ENCODE data around the gene ENTPD2.
A peak's percentile ranks its signal among the peaks of the same experiment; 100 is the strongest.

ENTPD2 gene

DNA sequence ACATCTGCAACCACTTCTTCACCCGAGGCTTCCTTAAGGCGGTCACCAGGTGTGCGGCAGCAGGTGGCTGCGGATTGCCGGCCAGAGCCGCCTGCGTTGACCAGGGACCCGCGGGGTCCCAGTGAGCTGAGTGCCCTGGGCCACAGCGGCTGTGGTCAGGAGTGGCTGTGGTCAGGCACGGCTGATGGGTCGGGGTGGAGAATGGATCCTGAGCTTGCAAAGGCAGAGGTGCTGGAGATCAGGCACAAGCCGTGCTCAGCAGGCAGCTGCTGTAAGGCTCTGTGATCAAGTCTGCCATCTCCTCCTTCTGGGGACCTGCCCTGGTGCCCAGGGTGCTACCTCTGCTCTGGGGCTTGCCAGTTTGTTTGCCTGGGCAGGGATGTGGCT, 25.5 kb upstream of the ENTPD2 start:
- DNase-seq (ENCODE audit: low spot score): no peak

GRCh38 chr9:137078701-137079400, 25.0 kb upstream of the ENTPD2 start:
- DNase-seq (ENCODE audit: low spot score): no peak

DNA sequence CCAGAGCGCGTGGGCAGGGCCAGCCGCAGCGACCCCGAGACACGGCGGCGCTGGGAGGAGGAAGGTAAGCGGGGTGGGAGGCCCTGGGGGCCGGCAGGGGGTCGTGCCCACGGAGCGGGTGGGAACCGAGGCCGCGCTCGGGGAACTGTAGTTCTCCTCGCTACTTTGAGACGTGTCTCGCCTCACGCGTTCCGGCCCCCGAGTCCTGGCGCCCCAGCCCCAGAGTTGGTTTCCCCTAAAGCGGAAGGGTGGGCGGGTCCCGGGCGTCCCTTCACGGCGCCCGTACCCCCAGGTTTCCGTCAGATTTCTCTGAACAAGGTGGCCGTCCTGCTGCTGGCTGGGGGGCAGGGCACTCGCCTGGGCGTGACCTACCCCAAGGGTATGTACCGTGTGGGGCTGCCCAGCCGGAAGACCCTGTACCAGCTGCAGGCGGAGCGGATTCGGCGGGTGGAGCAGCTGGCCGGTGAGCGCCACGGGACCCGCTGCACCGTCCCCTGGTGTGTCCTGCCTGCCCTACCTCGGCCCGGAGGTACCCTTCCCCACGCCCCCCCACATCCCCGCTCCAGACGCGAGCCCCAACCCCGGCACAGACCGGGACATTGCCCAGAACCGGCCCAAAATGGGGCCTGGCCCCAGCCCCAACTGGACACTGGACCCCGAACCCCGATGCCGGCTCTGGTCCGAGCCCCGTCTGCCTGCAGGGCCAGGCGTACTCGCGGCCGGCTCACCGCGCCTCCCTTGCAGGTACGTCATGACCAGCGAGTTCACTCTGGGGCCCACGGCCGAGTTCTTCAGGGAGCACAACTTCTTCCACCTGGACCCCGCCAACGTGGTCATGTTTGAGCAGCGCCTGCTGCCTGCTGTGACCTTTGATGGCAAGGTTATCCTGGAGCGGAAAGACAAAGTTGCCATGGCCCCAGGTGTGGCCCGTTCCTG, 24.2 kb upstream of the ENTPD2 start:
- no peak for DNase-seq (ENCODE audit: low spot score)

DNA sequence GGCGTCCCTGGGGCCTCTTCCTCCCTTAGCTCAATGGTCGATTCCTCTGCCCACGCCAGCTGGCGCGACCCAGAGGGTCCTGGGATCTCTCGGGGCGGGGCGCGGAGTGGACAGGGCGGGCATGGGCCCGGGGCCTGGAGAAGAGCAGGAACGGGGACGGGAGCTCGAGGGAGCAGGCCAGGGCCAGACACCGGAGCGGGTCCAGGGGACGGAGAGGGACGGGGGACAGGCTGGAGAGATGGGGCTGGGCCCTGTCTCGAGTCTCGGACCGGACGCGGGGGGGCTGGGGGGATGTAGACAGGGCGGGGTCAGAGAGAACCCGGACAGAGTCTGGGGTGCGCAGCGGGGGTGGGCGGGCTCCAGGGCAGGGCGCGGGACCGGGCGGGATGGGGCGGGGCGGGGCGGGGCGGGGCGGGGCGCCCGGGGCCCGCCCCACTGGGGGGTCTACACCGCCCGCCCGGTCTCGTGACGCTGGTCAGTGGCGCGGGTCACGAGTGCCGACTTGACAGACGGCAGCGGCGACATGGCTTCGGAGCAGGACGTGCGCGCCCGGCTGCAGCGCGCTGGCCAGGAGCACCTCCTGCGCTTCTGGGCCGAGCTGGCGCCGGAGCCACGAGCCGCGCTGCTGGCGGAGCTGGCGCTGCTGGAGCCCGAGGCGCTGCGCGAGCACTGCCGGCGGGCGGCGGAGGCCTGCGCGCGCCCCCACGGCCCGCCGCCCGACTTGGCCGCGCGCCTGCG, 23.3 kb upstream of the ENTPD2 start, which contains the start of gene UAP1L1:
UAP1L1 (plus strand) TSS at position 508 of the 738 bp plus-strand sequence; CDS start at position 524, 16 bp downstream.
- DNase-seq (ENCODE audit: low spot score): peak; percentile 89

GRCh38 chr9:137076636-137077009, 22.8 kb upstream of the ENTPD2 start:
- DNase-seq (ENCODE audit: low spot score): no peak

GRCh38 chr9:137075275-137075775, 21.5 kb upstream of the ENTPD2 start:
- DNase-seq (ENCODE audit: low spot score): no peak

GRCh38 chr9:137074657-137075274, 20.9 kb upstream of the ENTPD2 start:
- DNase-seq (ENCODE audit: low spot score): no peak

DNA sequence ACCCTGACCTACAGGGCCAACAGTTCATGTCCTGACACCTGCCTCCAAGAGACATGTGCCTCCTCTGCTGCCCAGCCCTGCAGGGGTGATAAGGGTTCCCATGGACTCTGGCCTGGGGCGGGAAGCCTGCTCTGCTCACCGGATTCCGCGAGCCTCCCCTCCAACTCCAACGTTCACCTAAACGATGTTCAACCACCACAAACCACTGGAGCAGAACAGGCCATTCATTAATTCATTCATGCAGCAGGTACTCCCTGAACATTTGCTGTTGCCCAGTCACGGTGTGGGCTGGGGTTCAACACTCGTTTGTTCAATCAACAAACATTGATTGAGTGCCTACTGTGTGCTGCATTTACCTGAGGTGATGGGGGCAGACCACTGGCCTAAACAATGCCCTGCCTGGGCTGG, 20.1 kb upstream of the ENTPD2 start:
- no peak for DNase-seq (ENCODE audit: low spot score)

DNA sequence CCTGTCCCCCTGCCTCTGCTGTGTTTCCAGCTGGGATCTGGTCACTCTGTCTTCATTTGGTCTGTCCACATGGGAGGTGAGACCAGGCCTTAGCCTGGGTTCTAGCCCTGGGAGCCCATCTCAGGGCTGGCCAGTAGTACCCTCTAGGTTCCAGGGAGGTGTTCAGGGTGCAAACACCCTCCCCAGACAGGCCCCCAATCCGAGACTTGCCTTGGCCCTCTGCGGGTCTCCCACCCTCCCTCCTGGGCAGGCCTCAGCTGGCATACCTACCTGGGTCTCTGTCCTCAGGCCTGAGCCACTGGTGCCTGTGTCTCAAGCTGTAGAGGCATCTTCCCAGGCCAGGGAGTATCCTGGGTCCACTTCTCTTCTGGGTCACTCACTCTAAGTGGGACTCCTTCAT, 17.4 kb upstream of the ENTPD2 start:
- DNase-seq (ENCODE audit: low spot score): no peak

DNA sequence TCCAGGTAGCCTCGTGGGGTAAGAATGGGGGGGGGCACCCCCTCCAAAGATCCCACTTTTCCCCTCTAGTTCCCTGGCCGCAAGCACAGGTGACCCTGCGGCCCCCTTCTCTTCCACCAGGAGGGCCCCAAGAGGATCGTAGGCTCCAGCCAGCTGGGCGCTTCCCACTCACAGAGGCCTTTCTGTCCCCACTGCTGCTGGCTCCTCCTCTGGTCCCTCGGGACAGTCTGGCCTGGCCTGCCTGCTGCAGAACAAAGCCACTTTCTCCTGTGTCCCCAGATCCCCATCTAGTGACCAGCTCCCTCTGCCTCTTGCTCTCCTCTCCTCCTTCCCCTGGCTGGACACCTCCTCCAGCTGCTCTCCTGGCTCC, 17.0 kb upstream of the ENTPD2 start:
- no peak for DNase-seq (ENCODE audit: low spot score)

GRCh38 chr9:137070201-137070905, 16.5 kb upstream of the ENTPD2 start, which contains the start of gene SAPCD2:
Gene SAPCD2 (minus strand): TSS chr9:137070557. CDS start chr9:137070460, 97 bp downstream.
- peak; percentile 95 for DNase-seq (ENCODE audit: low spot score)

GRCh38 chr9:137069508-137070091, 15.7 kb upstream of the ENTPD2 start:
- DNase-seq (ENCODE audit: low spot score): no peak

DNA sequence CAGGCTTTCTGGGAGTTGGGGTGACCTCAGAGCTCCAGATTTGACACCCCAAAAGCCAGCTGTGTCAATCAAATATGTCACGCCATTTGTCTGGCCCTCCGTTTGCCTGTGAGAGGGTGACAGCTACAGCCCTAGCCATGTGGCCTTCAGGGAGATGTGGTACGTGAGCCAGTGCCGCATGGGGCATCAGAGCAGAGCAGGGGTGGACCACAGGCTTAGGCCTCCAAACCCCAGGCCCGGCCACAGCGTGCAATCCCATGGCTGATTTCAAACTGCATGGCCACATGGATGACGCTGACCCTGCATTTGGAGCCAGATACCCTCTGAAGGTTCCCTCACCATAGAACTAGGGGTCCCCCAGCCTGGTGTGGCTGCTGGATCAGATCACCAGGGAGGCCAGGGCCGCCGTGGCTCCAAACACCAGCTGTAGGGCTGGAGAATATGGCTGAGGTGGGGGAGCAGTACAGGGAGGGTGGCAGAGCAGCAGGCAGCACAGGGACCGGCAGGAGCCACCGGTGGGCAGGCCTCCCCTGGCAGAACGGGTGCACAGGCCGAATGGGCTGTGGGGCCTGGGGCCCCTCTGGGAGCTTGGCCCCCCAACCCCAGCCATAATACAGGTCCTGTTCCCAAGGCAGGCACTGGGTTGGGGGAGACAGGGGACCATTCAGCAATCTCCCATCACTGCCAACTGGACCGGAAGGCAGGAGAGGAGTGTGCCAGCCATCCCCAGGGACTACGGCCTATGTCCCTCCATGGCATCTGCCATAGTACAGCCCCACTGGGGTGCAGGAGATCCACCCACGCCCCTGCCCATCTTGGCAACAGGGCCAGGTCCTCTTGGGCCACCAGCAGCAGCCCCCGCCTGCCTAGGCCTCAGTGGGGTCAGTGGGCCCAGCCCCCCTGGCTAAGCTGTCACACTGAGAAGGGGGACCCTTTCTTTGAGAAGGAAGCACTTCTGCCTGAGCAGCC, 15.0 kb upstream of the ENTPD2 start:
- DNase-seq (ENCODE audit: low spot score): no peak

- DNase-seq (ENCODE audit: low spot score): peak; percentile 87
These were observed 14.1 kb upstream of the ENTPD2 start for GRCh38 chr9:137067860-137068538.

DNA sequence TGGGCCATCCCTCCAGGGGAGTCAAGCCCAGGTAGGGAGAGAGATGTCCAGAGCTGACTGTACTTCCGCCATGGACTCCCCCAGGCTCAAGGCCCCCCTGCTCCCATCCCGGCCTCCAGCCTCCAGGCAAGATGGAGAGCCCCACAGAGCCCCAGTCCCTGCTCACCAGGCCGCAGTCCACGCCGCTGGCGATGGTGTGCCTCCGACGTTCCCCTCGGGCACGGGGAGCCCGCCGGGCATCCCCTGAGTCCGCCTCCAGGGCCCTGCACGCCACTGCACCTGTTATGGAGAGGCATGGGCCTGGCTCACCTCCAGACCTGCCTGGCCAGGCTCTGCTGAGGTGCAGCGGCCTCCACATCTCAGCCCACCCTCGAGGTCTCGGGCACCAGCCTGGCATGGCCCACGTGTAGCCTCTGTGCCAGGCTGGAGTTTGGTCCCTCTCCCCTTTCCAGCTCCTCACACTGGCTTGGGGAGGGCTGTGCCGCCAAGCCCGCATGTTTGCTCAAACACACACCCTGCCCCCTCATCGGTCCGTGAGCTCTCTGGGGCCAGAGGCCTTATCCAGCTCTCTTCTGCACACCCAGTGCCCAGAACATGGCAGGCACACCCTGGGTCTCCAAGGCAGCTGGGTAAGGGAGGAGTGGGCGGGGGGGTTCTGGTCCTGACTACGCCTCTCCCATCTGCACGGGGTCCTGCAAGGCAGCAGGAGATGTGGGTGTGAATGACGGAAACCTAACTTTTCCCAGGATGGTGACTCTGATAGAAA, 12.4 kb upstream of the ENTPD2 start:
- no peak for DNase-seq (ENCODE audit: low spot score)

GRCh38 chr9:137065336-137065967, 11.6 kb upstream of the ENTPD2 start:
- DNase-seq (ENCODE audit: low spot score): no peak

DNA sequence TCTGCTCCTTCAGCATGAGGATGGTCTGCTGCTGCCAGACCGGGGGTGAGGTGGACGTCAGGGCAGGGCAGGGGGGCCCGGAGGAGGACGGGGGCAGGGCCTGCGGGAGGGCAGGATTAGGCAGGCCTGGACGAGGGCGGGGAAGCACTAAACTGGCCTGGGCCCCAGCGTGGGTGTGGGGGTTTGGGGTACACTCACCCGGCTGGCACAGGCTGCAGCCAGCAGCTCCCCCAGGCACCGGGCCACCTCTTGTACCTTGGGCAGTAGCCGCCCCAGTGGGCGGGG, 11.0 kb upstream of the ENTPD2 start:
- DNase-seq (ENCODE audit: low spot score): no peak

All from AG08396 (cell line).